ENCODE data around the gene RASAL1. TPM values are rescaled to one million over a fixed set of nuclear protein-coding genes. Genes with fewer than 3 reads are reported as not detected.

The RASAL1 gene
- total RNA-seq, 2 experiments from 2014 or later: 1.2 to 2.7 TPM

DNA sequence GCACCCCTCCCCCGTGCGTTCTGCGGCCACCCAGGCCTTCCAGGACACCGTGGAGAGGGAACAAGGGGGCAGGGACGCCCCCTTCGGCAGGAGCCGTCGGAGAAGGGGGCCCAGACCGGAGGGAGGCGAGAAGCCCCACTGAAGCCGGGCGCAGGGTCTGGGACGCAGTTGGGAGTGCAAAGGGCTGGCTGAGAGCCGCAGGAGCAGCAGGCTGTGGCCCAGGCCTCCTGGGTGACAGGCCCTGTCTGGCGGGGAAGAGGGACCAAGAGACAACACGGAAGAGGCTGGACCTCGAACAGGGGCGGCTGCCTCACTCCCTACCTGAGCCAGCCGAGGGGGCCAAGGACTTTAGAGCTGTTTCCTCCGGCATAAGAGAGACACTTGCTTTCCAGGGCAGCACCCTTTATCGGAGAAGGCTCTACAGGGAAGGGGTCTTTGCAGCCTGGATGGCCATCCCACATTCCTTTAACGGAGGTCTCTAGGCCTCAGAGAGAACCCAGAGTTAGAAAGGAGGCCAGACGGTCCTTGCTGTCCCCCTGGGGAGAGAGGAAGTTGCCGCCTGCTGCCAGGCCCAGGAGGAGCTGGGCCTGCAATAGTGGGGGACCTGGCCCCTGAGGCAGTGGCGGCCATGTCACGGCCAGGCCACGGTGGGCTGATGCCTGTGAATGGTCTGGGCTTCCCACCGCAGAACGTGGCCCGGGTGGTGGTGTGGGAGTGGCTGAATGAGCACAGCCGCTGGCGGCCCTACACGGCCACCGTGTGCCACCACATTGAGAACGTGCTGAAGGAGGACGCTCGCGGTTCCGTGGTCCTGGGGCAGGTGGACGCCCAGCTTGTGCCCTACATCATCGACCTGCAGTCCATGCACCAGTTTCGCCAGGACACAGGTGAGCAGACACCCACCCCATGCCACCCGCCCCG, 77.7 kb downstream of the RASAL1 start:
- ChIA-PET CTCF (interaction anchor here (1.0 to 1.3 kb wide), 2 partner anchors 13 to 78 kb away, joined by 3 read pairs; partner anchors contain the start of gene RASAL1), POLR2A (interaction anchor here (0.9 kb wide), 1 partner anchor 164 kb away, joined by 3 read pairs; the partner anchor contains the start of gene TPCN1)
- Mint-ChIP-seq H3K27ac (peak overlapping the region; percentile 72), H3K36me3 (ENCODE audit: low read depth) (peaks cover 4% of the 10 kb centered on the region), H3K9me3 (no peaks in the 10 kb centered on the region), H3K27me3 (no peaks in the 10 kb centered on the region), H3K4me1 (ENCODE audit: low read depth) (peaks cover 30% of the 10 kb centered on the region), H3K4me3 (no peak overlapping the region)
- TF ChIP-seq, protein P1, sequence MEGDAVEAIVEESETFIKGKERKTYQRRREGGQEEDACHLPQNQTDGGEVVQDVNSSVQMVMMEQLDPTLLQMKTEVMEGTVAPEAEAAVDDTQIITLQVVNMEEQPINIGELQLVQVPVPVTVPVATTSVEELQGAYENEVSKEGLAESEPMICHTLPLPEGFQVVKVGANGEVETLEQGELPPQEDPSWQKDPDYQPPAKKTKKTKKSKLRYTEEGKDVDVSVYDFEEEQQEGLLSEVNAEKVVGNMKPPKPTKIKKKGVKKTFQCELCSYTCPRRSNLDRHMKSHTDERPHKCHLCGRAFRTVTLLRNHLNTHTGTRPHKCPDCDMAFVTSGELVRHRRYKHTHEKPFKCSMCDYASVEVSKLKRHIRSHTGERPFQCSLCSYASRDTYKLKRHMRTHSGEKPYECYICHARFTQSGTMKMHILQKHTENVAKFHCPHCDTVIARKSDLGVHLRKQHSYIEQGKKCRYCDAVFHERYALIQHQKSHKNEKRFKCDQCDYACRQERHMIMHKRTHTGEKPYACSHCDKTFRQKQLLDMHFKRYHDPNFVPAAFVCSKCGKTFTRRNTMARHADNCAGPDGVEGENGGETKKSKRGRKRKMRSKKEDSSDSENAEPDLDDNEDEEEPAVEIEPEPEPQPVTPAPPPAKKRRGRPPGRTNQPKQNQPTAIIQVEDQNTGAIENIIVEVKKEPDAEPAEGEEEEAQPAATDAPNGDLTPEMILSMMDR (IDR thresholded peaks at IDR 0.05): no peak
- intact Hi-C loops (cut with DNase I, micrococcal nuclease): loop anchor here in 1 of 2 experiments (10.0 kb wide), 1 partner anchor 97 kb away; no protein-coding TSS in a partner anchor
- no peak for ATAC-seq (ENCODE audit: poor library complexity)
- peak overlapping the region; percentile 67 for H3K4me3 ChIP-seq (ENCODE audit: low read length)
- H3K27ac ChIP-seq (ENCODE audit: low read depth in 1 of 2, low read length in 2 of 2): no peak overlapping the region
- H3K4me1 ChIP-seq (ENCODE audit: insufficient read depth, low read length): peaks cover 70% of the 10 kb centered on the region
- H3K36me3 ChIP-seq (ENCODE audit: insufficient read depth, low read length): no peaks in the 10 kb centered on the region
- H3K27me3 ChIP-seq (ENCODE audit: control insufficient read depth in 1 of 2, insufficient read depth in 2 of 2, low read length in 2 of 2): no peaks in the 10 kb centered on the region
- DNase-seq: peak in 1 of 14 experiments; percentile 24
- no peaks in the 10 kb centered on the region for H3K9me3 ChIP-seq (ENCODE audit: control insufficient read depth in 1 of 2, insufficient read depth in 1 of 2, low read length in 2 of 2)

DNA sequence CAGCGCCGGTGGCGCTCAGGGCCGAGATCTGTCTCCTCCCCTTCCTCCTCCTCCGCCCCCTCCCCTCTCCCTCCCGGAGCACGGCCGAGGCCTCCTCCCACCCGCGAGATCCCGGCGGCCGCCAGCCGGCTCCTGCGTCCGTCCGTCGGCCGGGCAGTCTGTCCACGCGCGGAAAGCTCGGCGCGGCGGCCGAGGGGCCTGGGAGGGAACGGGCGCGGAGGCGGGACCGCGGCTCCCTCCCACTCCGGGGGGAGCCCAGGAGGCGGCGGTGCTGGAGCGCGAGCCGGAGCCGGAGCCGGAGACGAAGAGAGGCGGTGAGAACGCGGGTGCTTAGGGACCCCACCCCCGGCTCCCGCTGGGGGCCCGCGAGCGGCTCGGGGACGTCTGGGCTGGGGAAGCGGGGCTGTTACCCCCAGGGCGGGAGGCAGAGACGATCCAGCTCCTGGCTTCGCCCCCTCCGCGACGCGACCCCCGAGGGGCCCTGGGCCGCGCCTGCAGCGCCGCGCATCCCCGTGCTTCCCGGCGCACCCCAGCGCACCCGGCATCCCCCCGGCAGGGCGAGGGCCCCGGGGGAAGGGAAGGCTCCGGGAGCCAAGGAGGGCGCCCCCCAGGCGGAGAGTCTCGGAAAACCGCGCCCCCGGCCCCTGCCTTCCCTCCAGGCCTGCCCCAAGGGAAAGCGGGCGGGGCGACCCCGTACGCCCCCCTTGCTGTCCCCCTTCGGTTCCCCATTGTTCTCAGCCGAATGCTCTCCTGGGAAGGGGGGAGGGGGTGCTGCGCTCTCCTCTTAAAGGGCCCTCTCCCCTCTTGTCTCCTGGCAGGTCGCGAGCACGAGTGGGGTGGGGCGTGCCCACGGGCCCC, 78.7 kb downstream of the RASAL1 start, which contains the start of gene DTX1:
Gene DTX1 (plus strand): TSS at position 100 of the 858 bp plus-strand sequence. CDS start 1,463 bp downstream, outside the sequence.
- TF ChIP-seq, protein P1 (IDR thresholded peaks at IDR 0.05): no peak

DNA sequence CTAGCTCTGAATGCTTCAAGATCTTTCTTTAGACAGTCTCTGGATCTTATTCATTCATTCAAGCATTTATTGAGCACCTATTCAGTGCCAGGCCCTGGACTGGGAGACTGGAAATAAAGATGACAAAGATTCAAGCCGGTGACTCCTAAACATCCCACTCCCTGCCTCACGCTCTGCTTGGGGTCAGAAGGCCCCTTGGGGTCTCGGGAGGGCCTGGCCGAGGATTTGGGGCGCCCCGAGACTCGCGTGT, 79.3 kb downstream of the RASAL1 start:
- Mint-ChIP-seq H3K4me3 (peak overlapping the region; percentile 90), H3K4me1 (ENCODE audit: low read depth) (peaks cover 37% of the 10 kb centered on the region), H3K27me3 (no peaks in the 10 kb centered on the region), H3K27ac (peak overlapping the region; percentile 79), H3K9me3 (no peaks in the 10 kb centered on the region), H3K36me3 (ENCODE audit: low read depth) (peaks cover 4% of the 10 kb centered on the region)
- ATAC-seq (ENCODE audit: poor library complexity) (no peak), DNase-seq (no peak)
- H3K9me3 ChIP-seq (ENCODE audit: control insufficient read depth in 1 of 2, insufficient read depth in 1 of 2, low read length in 2 of 2): no peaks in the 10 kb centered on the region
- H3K36me3 ChIP-seq (ENCODE audit: insufficient read depth, low read length): no peaks in the 10 kb centered on the region
- H3K4me1 ChIP-seq (ENCODE audit: insufficient read depth, low read length): peaks cover 66% of the 10 kb centered on the region
- peak overlapping the region; percentile 67 for H3K4me3 ChIP-seq (ENCODE audit: low read length)
- intact Hi-C loops (cut with DNase I, micrococcal nuclease): loop anchor here in 1 of 2 experiments (10.0 kb wide), 1 partner anchor 98 kb away; no protein-coding TSS in a partner anchor
- H3K27ac ChIP-seq (ENCODE audit: low read depth in 1 of 2, low read length in 2 of 2): peak overlapping the region in 1 of 2 donors; percentile 9
- no peaks in the 10 kb centered on the region for H3K27me3 ChIP-seq (ENCODE audit: control insufficient read depth in 1 of 2, insufficient read depth in 2 of 2, low read length in 2 of 2)
- ChIA-PET POLR2A (no interaction called here), CTCF (no interaction called here)
- TF ChIP-seq, protein P1 (IDR thresholded peaks at IDR 0.05): no peak

More for the DNA sequence above, 78.7 kb downstream of the RASAL1 start, which contains the start of gene DTX1:
- Histone ChIP-seq H3K27me3 (ENCODE audit: control insufficient read depth in 1 of 2, insufficient read depth in 2 of 2, low read length in 2 of 2) (no peaks in the 10 kb centered on the region), H3K9me3 (ENCODE audit: control insufficient read depth in 1 of 2, insufficient read depth in 1 of 2, low read length in 2 of 2) (no peaks in the 10 kb centered on the region), H3K4me3 (ENCODE audit: low read length) (peak within 1 kb of the TSS; percentile 67), H3K4me1 (ENCODE audit: insufficient read depth, low read length) (peaks cover 71% of the 10 kb centered on the region), H3K36me3 (ENCODE audit: insufficient read depth, low read length) (no peaks in the 10 kb centered on the region), H3K27ac (ENCODE audit: low read depth in 1 of 2, low read length in 2 of 2) (peak within 1 kb of the TSS in 1 of 2 donors; percentile 9)
- Mint-ChIP-seq H3K4me1 (ENCODE audit: low read depth) (peaks cover 33% of the 10 kb centered on the region), H3K27me3 (no peaks in the 10 kb centered on the region), H3K27ac (peak within 1 kb of the TSS; percentile 79), H3K4me3 (peak within 1 kb of the TSS; percentile 90), H3K36me3 (ENCODE audit: low read depth) (peaks cover 4% of the 10 kb centered on the region), H3K9me3 (no peaks in the 10 kb centered on the region)
- POLR2A ChIA-PET: interaction anchor here (0.9 kb wide), 1 partner anchor 165 kb away, joined by 3 read pairs; the partner anchor contains the start of gene TPCN1
- DNase-seq (peak in 13 of 14 experiments; percentile 19 to 67 (median 43)), ATAC-seq (ENCODE audit: poor library complexity) (peak; percentile 76)
- CTCF ChIA-PET: interaction anchor here (1.3 kb wide), 1 partner anchor 79 kb away, joined by 3 read pairs; the partner anchor contains the start of gene RASAL1
- intact Hi-C loops (cut with DNase I, micrococcal nuclease): loop anchor here in 1 of 2 experiments (10.0 kb wide), 1 partner anchor 98 kb away; no protein-coding TSS in a partner anchor

Data from CD4-positive, alpha-beta T cell (primary cell).